ENCODE measurements around the gene SLC49A4.

Gene SLC49A4

GRCh38 chr3:122785231-122785630 is 9.6 kb upstream of the SLC49A4 start:
- DNase-seq (ENCODE audit: low spot score), result no peak

- peak; percentile 56 for DNase-seq (ENCODE audit: low spot score)
Measured at GRCh38 chr3:122786066-122786465, 8.8 kb upstream of the SLC49A4 start.

- DNase-seq (ENCODE audit: low spot score), result no peak
Measured at GRCh38 chr3:122787872-122788271, 7.0 kb upstream of the SLC49A4 start.

GRCh38 chr3:122789585-122790273 is 5.1 kb upstream of the SLC49A4 start:
- no peak for DNase-seq (ENCODE audit: low spot score)

GRCh38 chr3:122793568-122794416 is 1.1 kb upstream of the SLC49A4 start, which contains the start of gene HSPBAP1:
Gene HSPBAP1, minus strand, starts transcription at chr3:122793831. Its CDS starts 151 bp downstream, at chr3:122793680.
- peak; percentile 93 for DNase-seq (ENCODE audit: low spot score)

- DNase-seq (ENCODE audit: low spot score), result no peak
Measured at GRCh38 chr3:122794483-122794778, 438 bp upstream of the SLC49A4 start.

- DNase-seq (ENCODE audit: low spot score), result no peak
Measured at GRCh38 chr3:122795674-122796195, 866 bp downstream of the SLC49A4 start.

GRCh38 chr3:122797291-122797690 is 2.4 kb downstream of the SLC49A4 start:
- DNase-seq (ENCODE audit: low spot score), result no peak

GRCh38 chr3:122799322-122799721 is 4.5 kb downstream of the SLC49A4 start:
- no peak for DNase-seq (ENCODE audit: low spot score)

- DNase-seq (ENCODE audit: low spot score), result no peak
Measured at GRCh38 chr3:122800031-122800430, 5.2 kb downstream of the SLC49A4 start.

GRCh38 chr3:122800706-122801237 is 5.9 kb downstream of the SLC49A4 start:
- DNase-seq (ENCODE audit: low spot score), result no peak

GRCh38 chr3:122802323-122802722 is 7.5 kb downstream of the SLC49A4 start:
- no peak for DNase-seq (ENCODE audit: low spot score)

GRCh38 chr3:122803977-122804376 is 9.1 kb downstream of the SLC49A4 start:
- DNase-seq (ENCODE audit: low spot score), result no peak

- no peak for DNase-seq (ENCODE audit: low spot score)
Measured at GRCh38 chr3:122810734-122811133, 15.9 kb downstream of the SLC49A4 start.

- DNase-seq (ENCODE audit: low spot score), result no peak
Measured at GRCh38 chr3:122816587-122816986, 21.7 kb downstream of the SLC49A4 start.

- DNase-seq (ENCODE audit: low spot score), result peak; percentile 88
Measured at GRCh38 chr3:122824465-122825381, 29.9 kb downstream of the SLC49A4 start.

GRCh38 chr3:122825460-122825859 is 30.6 kb downstream of the SLC49A4 start:
- no peak for DNase-seq (ENCODE audit: low spot score)

- no peak for DNase-seq (ENCODE audit: low spot score)
Measured at GRCh38 chr3:122826278-122826677, 31.4 kb downstream of the SLC49A4 start.

GRCh38 chr3:122828281-122828680 is 33.4 kb downstream of the SLC49A4 start:
- DNase-seq (ENCODE audit: low spot score), result no peak

- DNase-seq (ENCODE audit: low spot score), result no peak
Measured at GRCh38 chr3:122835590-122835989, 40.7 kb downstream of the SLC49A4 start.

GRCh38 chr3:122843604-122844003 is 48.7 kb downstream of the SLC49A4 start:
- DNase-seq (ENCODE audit: low spot score), result no peak

- DNase-seq (ENCODE audit: low spot score), result peak; percentile 81
Measured at GRCh38 chr3:122857019-122857418, 62.1 kb downstream of the SLC49A4 start.
